ENCODE data around the gene GNS.
"Not testable (repeated sequence)": the region's sequence is repeated elsewhere in the genome, so short reads cannot be mapped to it uniquely, and the experiment has no call there.

GNS gene

GRCh38 chr12:64781280-64782190 is 22.3 kb upstream of the GNS start:
- in situ Hi-C loops (cut with MboI; ENCODE audit: low pct_unique_long_range_greater_than_20kb, low sequenced_read_pairs, unreplicated experiment): loop anchor here (25.0 kb wide), 1 partner anchor 331 kb away; the partner anchor contains the start of gene WIF1
- DNase-seq (ENCODE audit: low spot score): peak; percentile 36
- no peak for TF ChIP-seq CTCF (IDR thresholded peaks at IDR 0.05; ENCODE audit: extremely low read depth, insufficient read depth, missing control alignments)

GRCh38 chr12:64780531-64781279 is 21.5 kb upstream of the GNS start:
- peak; percentile 50 for DNase-seq (ENCODE audit: low spot score)
- in situ Hi-C loops (cut with MboI; ENCODE audit: low pct_unique_long_range_greater_than_20kb, low sequenced_read_pairs, unreplicated experiment): loop anchor here (25.0 kb wide), 1 partner anchor 332 kb away; the partner anchor contains the start of gene WIF1
- TF ChIP-seq CTCF (IDR thresholded peaks at IDR 0.05; ENCODE audit: extremely low read depth, insufficient read depth, missing control alignments): peak; percentile 11

GRCh38 chr12:64780132-64780530 is 20.9 kb upstream of the GNS start:
- no peak for DNase-seq (ENCODE audit: low spot score)
- in situ Hi-C loops (cut with MboI; ENCODE audit: low pct_unique_long_range_greater_than_20kb, low sequenced_read_pairs, unreplicated experiment): loop anchor here (25.0 kb wide), 1 partner anchor 332 kb away; the partner anchor contains the start of gene WIF1
- TF ChIP-seq CTCF (IDR thresholded peaks at IDR 0.05; ENCODE audit: extremely low read depth, insufficient read depth, missing control alignments): no peak

- no peak for TF ChIP-seq CTCF (IDR thresholded peaks at IDR 0.05; ENCODE audit: extremely low read depth, insufficient read depth, missing control alignments)
- no peak for DNase-seq (ENCODE audit: low spot score)
- in situ Hi-C loops (cut with MboI; ENCODE audit: low pct_unique_long_range_greater_than_20kb, low sequenced_read_pairs, unreplicated experiment): loop anchor here (25.0 kb wide), 1 partner anchor 333 kb away; the partner anchor contains the start of gene WIF1
Observed at GRCh38 chr12:64779354-64779974, 20.3 kb upstream of the GNS start.

GRCh38 chr12:64775147-64775736 is 16.0 kb upstream of the GNS start:
- in situ Hi-C loops (cut with MboI; ENCODE audit: low pct_unique_long_range_greater_than_20kb, low sequenced_read_pairs, unreplicated experiment): loop anchor here (25.0 kb wide), 1 partner anchor 337 kb away; the partner anchor contains the start of gene WIF1
- not testable (repeated sequence) for DNase-seq (ENCODE audit: low spot score)

GRCh38 chr12:64773386-64773785 is 14.2 kb upstream of the GNS start:
- in situ Hi-C loops (cut with MboI; ENCODE audit: low pct_unique_long_range_greater_than_20kb, low sequenced_read_pairs, unreplicated experiment): no loop called here
- TF ChIP-seq CTCF (IDR thresholded peaks at IDR 0.05; ENCODE audit: extremely low read depth, insufficient read depth, missing control alignments): no peak

More at GRCh38 chr12:64773386-64773785, 14.2 kb upstream of the GNS start:
- no peak for DNase-seq (ENCODE audit: low spot score)

Data from GM13977 (cell line).